OCI-LY7 (cell line): ENCODE data around the gene ST3GAL3.

Experiments used
- EZH2phosphoT487 ChIP-seq: fragments of 200-600 bp; sonication (generic); IDR thresholded peaks from 2 replicates; pipeline ENCODE4 v1.6.1; 2018; ENCODE audit warnings: low read depth, borderline replicate concordance, mild to moderate bottlenecking, mixed run types, antibody characterized with exemption, low read length, moderate library complexity, mixed read lengths
- TF ChIP-seq, protein P1 (sequence below): fragments of 200-600 bp; sonication (generic); conservative IDR thresholded peaks from 2 replicates; pipeline ENCODE4 v1.5.1; 2014; ENCODE audit warnings: mild to moderate bottlenecking, antibody characterized with exemption, low read length, moderate library complexity, mixed read lengths

DNA sequence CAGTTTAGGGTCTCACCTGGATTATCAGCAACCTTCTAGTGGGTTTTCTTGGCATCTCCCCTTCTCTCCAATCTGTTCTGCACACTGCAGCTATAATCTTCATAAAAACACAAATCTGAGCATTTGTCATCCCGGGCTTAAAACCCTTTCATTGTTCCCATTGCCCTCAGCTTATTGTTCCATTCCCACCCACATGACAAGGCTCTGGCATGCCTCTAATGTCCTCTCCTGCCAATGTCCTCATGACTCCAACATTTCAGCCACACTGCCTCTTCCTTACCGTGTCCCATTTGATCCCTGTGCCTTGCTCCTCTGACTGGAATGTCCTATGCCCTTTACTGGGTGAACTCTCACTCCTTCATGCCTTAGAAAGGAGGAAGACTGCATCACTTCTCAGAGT is 255.0 kb downstream of the ST3GAL3 start:
- TF ChIP-seq, protein P1, sequence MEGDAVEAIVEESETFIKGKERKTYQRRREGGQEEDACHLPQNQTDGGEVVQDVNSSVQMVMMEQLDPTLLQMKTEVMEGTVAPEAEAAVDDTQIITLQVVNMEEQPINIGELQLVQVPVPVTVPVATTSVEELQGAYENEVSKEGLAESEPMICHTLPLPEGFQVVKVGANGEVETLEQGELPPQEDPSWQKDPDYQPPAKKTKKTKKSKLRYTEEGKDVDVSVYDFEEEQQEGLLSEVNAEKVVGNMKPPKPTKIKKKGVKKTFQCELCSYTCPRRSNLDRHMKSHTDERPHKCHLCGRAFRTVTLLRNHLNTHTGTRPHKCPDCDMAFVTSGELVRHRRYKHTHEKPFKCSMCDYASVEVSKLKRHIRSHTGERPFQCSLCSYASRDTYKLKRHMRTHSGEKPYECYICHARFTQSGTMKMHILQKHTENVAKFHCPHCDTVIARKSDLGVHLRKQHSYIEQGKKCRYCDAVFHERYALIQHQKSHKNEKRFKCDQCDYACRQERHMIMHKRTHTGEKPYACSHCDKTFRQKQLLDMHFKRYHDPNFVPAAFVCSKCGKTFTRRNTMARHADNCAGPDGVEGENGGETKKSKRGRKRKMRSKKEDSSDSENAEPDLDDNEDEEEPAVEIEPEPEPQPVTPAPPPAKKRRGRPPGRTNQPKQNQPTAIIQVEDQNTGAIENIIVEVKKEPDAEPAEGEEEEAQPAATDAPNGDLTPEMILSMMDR: no peak
- no peak for TF ChIP-seq EZH2phosphoT487
